ENCODE results near the gene DDOST. TPM values are rescaled to one million over a fixed set of nuclear protein-coding genes. Genes with fewer than 3 reads are reported as not detected.
"Not testable (repeated sequence)": the region's sequence is repeated elsewhere in the genome, so short reads cannot be mapped to it uniquely, and the experiment has no call there.

Gene DDOST
- total RNA-seq, 1 donor from 2014 or later, result 254 TPM

DNA sequence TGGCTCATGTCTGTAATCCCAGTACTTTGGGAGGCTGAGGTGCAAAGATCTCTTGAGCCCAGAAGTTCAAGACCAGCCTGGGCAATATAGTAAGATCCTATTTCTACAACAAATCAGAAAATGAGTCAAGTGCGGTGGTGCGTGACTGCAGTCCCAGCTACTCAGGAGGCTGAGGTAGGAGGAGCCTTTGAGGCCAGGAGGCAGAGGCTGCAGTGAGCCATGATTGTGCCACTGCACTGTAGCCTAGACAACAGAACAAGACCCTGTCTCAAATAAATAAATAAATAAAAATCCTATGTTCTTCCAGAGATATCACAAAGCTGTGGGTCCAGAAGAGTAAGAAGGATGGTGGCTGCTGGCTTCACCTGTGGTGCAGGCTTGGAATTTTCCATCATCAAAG lies 50.2 kb downstream of the DDOST start:
- no peaks in the 10 kb centered on the region for H3K9me3 Mint-ChIP-seq

DNA sequence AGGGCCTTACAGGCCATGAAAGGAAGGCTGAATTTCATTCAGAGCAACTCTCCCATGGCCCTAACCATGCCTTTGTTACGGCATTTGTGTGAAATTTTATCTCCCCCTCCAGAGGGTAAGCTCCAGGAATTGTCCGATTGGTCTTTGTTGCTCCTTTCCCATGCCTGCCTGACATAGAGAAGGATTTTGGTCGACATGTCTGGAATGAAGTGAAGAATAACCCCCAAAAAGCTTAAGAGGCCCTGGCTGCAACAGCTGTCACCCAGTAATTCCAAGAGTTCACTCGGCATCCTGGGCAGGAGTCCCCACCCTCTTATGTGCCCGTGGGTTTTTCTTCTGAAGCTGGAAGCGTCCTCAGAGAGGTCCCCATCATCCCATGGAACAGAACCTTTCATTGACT lies 51.6 kb downstream of the DDOST start:
- H3K27ac Mint-ChIP-seq, result no peak overlapping the region
- H3K36me3 Mint-ChIP-seq, result no peaks in the 10 kb centered on the region

More for the DNA sequence above, 50.2 kb downstream of the DDOST start:
- no peak overlapping the region for H3K27ac Mint-ChIP-seq
- peaks cover 8% of the 10 kb centered on the region for H3K4me1 Mint-ChIP-seq (ENCODE audit: unreplicated experiment)
- H3K36me3 Mint-ChIP-seq, result no peaks in the 10 kb centered on the region
- H3K27me3 Mint-ChIP-seq, result peaks cover 10% of the 10 kb centered on the region
- no peak for DNase-seq (ENCODE audit: extremely low spot score, unreplicated experiment)
- TF ChIP-seq, protein P1, sequence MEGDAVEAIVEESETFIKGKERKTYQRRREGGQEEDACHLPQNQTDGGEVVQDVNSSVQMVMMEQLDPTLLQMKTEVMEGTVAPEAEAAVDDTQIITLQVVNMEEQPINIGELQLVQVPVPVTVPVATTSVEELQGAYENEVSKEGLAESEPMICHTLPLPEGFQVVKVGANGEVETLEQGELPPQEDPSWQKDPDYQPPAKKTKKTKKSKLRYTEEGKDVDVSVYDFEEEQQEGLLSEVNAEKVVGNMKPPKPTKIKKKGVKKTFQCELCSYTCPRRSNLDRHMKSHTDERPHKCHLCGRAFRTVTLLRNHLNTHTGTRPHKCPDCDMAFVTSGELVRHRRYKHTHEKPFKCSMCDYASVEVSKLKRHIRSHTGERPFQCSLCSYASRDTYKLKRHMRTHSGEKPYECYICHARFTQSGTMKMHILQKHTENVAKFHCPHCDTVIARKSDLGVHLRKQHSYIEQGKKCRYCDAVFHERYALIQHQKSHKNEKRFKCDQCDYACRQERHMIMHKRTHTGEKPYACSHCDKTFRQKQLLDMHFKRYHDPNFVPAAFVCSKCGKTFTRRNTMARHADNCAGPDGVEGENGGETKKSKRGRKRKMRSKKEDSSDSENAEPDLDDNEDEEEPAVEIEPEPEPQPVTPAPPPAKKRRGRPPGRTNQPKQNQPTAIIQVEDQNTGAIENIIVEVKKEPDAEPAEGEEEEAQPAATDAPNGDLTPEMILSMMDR (conservative IDR thresholded peaks at IDR 0.05), result no peak
- no peak overlapping the region for H3K4me3 Mint-ChIP-seq

DNA sequence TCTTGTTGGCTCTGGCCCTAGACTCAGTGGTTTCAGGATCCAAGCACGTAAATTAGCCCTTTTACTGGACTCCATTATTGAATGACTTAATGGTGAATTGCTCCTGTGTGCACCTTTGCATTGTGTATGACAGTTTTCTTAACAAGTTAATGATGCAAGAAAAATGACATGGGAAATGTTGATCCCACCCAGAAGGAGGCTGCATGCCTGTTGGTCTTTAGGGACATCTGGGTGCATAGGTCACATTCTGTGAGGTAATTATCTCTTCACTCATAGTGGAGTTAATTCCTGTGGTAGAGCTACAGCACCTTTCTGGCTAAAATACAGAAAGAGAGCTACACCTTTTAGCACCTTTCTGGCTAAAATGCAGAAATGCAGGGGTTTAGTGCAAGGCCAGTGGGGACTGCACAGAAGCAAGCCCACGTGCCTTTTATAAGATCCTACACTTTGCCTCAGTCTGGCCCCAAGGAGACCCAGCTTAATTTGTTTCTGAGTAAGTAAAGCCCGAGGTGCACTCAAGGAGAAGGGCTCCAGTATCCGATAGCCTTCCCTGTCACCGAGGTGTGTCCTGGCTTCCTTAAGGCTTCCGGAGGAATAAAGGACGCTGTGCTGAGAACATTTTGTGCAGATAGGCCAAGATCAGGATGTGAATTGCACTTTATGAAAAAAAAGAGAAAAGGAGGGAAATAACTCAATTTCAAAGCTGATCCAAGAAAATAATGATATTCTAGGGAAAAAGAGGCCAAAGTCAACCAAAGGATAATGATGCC lies 54.2 kb downstream of the DDOST start:
- DNase-seq (ENCODE audit: extremely low spot score, unreplicated experiment); H3K4me1 Mint-ChIP-seq (ENCODE audit: unreplicated experiment); H3K4me3 Mint-ChIP-seq; H3K36me3 Mint-ChIP-seq; H3K27ac Mint-ChIP-seq; H3K9me3 Mint-ChIP-seq: not testable (repeated sequence)
- peaks cover 15% of the 10 kb centered on the region for H3K27me3 Mint-ChIP-seq

More for the DNA sequence above, 51.6 kb downstream of the DDOST start:
- no peak overlapping the region for H3K4me3 Mint-ChIP-seq
- no peaks in the 10 kb centered on the region for H3K9me3 Mint-ChIP-seq
- H3K27me3 Mint-ChIP-seq, result peaks cover 15% of the 10 kb centered on the region
- no peak for DNase-seq (ENCODE audit: extremely low spot score, unreplicated experiment)
- peaks cover 7% of the 10 kb centered on the region for H3K4me1 Mint-ChIP-seq (ENCODE audit: unreplicated experiment)
- TF ChIP-seq, protein P1 (conservative IDR thresholded peaks at IDR 0.05), result no peak

DNA sequence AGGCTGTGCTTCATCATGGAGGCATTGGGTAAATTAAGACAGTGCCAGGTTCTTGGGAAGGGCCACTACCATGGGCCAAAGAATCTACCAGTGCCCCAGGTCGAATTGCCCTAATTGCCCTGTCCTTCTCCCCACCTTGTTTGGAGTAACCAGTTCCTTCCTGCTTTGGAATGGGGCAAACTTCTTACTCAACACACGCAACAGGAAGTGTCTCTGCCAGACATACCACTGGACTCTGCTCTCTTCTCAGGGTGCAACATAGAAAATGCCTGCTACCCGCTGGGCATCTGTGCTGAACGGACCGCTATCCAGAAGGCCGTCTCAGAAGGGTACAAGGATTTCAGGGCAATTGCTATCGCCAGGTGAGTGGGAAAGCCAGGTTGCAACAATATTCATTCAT lies 56.5 kb downstream of the DDOST start:
- Mint-ChIP-seq H3K4me3 (no peak overlapping the region), H3K4me1 (ENCODE audit: unreplicated experiment) (no peaks in the 10 kb centered on the region), H3K27ac (no peak overlapping the region), H3K27me3 (peaks cover 15% of the 10 kb centered on the region), H3K9me3 (peaks cover 7% of the 10 kb centered on the region), H3K36me3 (no peaks in the 10 kb centered on the region)
- TF ChIP-seq, protein P1 (conservative IDR thresholded peaks at IDR 0.05), result no peak
- DNase-seq (ENCODE audit: extremely low spot score, unreplicated experiment), result no peak

DNA sequence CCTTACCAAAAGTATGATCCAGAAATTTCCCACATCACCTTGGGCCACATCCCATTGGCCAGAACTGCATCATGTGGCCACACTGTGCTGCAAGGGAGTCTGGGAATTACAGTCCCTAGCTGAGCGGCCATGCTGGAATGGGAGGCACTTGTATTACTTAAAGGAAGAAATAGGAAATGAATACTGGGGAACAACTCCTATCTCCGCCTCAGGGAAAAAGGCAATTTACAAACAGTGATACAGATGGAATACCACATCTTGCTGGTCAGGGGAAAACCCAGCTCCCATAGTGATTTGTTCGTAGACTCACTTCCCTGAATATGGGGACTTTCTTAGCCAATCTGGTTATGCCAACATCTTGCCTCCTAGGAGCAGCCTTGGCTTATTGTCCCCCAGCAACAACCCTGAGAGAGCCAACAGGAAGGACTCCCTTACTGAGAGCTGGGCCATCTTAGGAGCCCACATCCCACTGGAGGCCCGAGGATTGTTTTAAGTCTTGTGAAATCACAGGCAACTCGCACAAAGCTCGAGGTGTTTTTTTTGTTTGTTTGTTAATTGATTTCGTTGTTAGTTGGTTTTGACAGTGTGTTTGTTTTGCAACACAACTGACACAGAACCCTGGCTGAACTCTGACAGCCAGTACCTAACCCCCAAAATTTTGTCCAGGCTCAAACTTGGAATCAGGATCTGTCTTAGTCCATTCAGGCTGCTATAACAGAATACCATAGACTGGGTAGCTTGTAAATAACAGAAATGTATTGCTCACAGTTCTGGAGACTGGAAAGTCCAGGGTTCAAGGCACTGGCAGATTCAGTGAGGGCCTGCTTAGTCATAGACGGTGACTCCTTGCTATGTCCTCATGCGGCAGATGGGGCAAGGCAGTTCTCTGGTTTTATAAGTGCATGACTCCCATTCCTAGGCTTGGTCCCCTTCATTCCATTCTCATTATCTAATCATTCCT lies 57.4 kb downstream of the DDOST start:
- Mint-ChIP-seq H3K36me3 (no peaks in the 10 kb centered on the region), H3K4me3 (no peak overlapping the region), H3K4me1 (ENCODE audit: unreplicated experiment) (no peaks in the 10 kb centered on the region), H3K9me3 (peaks cover 7% of the 10 kb centered on the region), H3K27me3 (peaks cover 17% of the 10 kb centered on the region), H3K27ac (no peak overlapping the region)
- TF ChIP-seq, protein P1 (conservative IDR thresholded peaks at IDR 0.05), result no peak
- DNase-seq (ENCODE audit: extremely low spot score, unreplicated experiment), result no peak
